Myometrial cell (primary cell): ENCODE results near the gene RBKS. TPM values are rescaled to one million over a fixed set of nuclear protein-coding genes. Genes with fewer than 3 reads are reported as not detected.

ENCODE experiments used
- total RNA-seq: library from RNA; depleted of rRNA; stranded (reverse); fragments of >200 nt; gene quantifications from 2 replicates; pipeline ENCODE4 v1.2.3, GENCODE V29; 2015

RBKS gene
- 7.3 and 7.8 TPM in 2 replicates for total RNA-seq

DNA sequence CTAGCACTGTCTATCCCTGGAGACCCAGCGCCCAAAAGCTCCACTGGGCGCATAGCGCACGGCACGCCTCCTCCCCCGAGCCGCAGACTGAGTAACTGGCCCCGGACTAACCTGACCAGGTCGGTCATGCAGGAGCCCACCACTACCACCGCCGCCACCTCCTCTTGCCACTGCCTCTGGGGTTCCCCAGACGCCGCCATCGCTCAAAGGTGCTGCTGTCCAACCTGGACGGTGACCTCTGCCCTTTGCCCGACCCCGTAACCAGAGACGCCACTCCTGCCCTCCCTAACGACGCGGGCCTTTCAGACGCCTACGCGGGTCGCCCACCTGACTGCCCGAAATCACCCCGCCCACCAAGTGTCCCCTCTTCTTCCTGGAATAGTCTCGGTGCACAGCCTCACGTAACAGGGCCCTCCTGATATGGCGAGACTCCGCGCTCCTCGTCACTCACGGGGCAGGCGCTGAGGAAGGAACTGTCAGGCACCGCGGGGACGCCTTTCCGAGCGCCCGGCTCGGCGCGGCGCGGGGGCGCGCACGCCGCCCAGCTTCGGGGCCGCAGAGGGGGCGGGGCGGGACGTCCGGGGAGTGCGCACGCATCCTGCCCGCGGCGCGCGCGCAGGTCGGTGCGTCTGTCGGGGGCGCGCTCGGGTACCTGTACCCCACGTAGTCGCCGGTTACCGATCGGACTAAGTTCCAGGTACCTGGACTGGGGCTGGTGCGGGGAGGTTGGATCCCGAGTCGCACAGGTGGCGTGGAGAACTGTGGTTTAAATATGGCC lies at the start of gene RBKS, which contains the start of gene BABAM2:
TSS of gene RBKS (minus strand) at position 242 of the 778 bp plus-strand sequence. CDS start at position 200, 42 bp downstream.
TSS of gene BABAM2 (plus strand) at position 584 of the 778 bp plus-strand sequence. CDS start 3,828 bp downstream, outside the sequence.

DNA sequence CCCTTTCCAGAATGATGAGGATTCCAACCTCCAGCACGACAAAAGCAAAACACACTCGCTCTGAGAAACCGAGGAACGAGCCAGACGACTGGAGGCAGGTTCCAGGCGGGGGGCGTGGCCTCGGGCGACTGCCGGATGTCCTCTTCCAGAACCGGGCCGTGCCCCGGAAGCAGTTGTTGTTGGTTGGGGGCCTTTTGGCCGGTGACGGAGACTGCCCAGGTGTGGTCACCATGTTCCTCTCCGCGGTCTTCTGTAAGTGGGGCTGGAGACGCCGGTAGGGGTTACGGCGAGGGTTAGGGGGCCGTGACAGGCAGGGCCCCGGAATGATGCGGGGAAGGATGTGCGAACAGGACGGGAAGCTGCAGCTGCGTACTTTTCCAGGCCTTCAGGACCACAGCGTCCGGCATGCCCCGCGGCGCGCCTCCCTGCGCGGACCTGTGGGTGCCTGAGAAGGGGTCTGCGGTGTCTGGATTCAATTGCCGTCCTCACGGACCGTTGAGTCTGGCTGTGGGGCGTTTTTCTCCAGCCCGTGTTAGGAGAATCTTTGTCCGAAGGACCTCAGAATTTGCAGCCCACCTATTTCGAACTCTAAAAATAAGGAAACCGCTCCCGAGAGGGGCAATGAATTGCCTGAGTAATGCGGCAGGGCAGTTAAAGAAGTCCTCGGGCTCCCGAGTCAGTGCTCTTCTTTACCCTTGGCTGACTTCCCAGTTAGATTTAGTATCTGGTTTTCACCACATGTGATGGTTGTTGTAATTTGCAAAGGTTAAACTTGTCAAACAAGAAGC lies 118.4 kb downstream of the RBKS start, which contains the start of gene MRPL33:
TSS of gene MRPL33 (plus strand) at position 172 of the 788 bp plus-strand sequence. CDS start at position 231, 59 bp downstream.

Other genes with a start within 250 kb of the RBKS start
- 21.1 and 23.6 TPM in 2 replicates for gene SUPT7L, start 226.8 kb downstream of the RBKS start, total RNA-seq
- gene SLC4A1AP, start 226.5 kb downstream of the RBKS start, total RNA-seq: 23.4 and 26.5 TPM in 2 replicates
- 138 and 140 TPM in 2 replicates for gene MRPL33, start 118.7 kb downstream of the RBKS start, total RNA-seq
- 24.5 and 27.1 TPM in 2 replicates for gene BABAM2, start 342 bp upstream of the RBKS start, total RNA-seq